SK-N-SH (cell line): Measurements from ENCODE around the gene MED15.

Experiments
- CHD2 ChIP-seq: fragments of 150-350 bp; IDR thresholded peaks from 2 replicates; pipeline ENCODE4 v1.6.1; 2018; ENCODE audit warnings: low read length; ENCODE audit not compliant: partially characterized antibody
- CTCF ChIP-seq: fragments of 200-600 bp; sonication (generic); IDR thresholded peaks from 2 replicates; pipeline ENCODE4 v1.6.1; 2017; ENCODE audit warnings: antibody characterized with exemption, mild to moderate bottlenecking, moderate library complexity
- EZH2phosphoT487 ChIP-seq: fragments of 200-600 bp; sonication (generic); IDR thresholded peaks from 2 replicates; pipeline ENCODE4 v1.6.1; 2017; ENCODE audit warnings: low read depth, mixed run types, mild to moderate bottlenecking, antibody characterized with exemption, moderate library complexity, borderline replicate concordance
- REST ChIP-seq: IDR thresholded peaks from 2 replicates; pipeline ENCODE4 v1.6.1; 2012; ENCODE audit warnings: mild to moderate bottlenecking, low read depth, low read length, moderate library complexity
- SMC3 ChIP-seq: IDR thresholded peaks from 2 replicates; pipeline ENCODE4 v1.6.1; 2012; ENCODE audit warnings: low read depth, low read length, improper control_type of control experiment

DNA sequence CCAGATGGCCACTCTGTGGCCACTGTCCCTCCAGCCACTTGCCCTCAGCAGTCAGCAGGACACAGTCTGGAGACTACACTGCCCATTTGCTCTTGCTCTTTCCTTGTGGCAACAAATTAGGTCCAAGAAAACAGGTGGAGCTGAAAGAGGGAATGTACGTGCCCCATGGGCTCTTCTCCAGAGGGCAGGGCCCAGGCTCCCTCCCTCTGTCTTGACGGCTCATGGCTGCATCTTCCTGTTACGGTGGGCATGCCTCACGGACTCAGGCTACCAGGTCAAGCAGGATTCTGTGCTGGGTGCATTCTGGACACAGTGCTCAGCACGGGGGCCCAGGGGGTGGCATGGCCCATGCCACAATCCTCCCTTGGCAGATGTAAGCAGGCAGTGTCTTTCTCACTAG, 71.3 kb downstream of the MED15 start:
- TF ChIP-seq CHD2: no peak
- TF ChIP-seq CTCF: no peak
- TF ChIP-seq REST: no peak
- TF ChIP-seq EZH2phosphoT487: no peak
- no peak for TF ChIP-seq SMC3
